Ovary (tissue), 9 donors: ENCODE measurements around the gene KMT5C. TPM values are rescaled to one million over a fixed set of nuclear protein-coding genes. Genes with fewer than 3 reads are reported as not detected.

Source experiments
- DNase-seq, 5 donors: peaks; one replicate each; pipeline ENCODE4 v3.0.0-alpha.2; 2019 to 2020
- H3K27ac ChIP-seq, 2 donors: fragments of 200-600 bp; one replicate each; pipeline versions ENCODE4 v1.5.1 to v1.8.0; 2019 to 2022
- H3K27me3 ChIP-seq: fragments of 200-600 bp; one replicate; pipeline ENCODE4 v1.8.0; 2022
- H3K36me3 ChIP-seq: fragments of 200-600 bp; sonication (generic); one replicate; pipeline ENCODE4 v1.5.1; 2019
- H3K4me1 ChIP-seq: one replicate; pipeline ENCODE4 v1.8.1; 2013; ENCODE audit warnings: mild to moderate bottlenecking, moderate library complexity; ENCODE audit not compliant: insufficient read depth
- H3K4me3 ChIP-seq: fragments of 200-600 bp; sonication (generic); one replicate; pipeline ENCODE4 v1.5.1; 2017
- H3K9me3 ChIP-seq, 2 donors: fragments of 200-600 bp in 1 of 2; sonication (generic) in 1 of 2; one replicate each; pipeline versions ENCODE4 v1.5.1 to v1.8.1; 2013 to 2019; ENCODE audit warnings: mild to moderate bottlenecking in 1 of 2, moderate library complexity in 1 of 2
- CTCF ChIP-seq, 3 donors: fragments of 450-650 bp in 2 of 3; fragments of 200-600 bp in 1 of 3; IDR thresholded peaks; one replicate each; pipeline versions ENCODE4 v1.5.1 to v1.8.0; 2016 to 2022; ENCODE audit warnings: antibody characterized with exemption in 3 of 3, mild to moderate bottlenecking in 1 of 3
- EP300 ChIP-seq: sonication (generic); formaldehyde crosslinking; IDR thresholded peaks from one replicate; pipeline ENCODE4 v1.6.1; 2017; ENCODE audit warnings: antibody characterized with exemption
- POLR2A ChIP-seq: fragments of 450-650 bp; IDR thresholded peaks from one replicate; pipeline ENCODE4 v1.6.1; 2017; ENCODE audit warnings: antibody characterized with exemption, mild to moderate bottlenecking, moderate library complexity
- WGBS, 3 donors: extraction: QIAGEN DNeasy Blood & Tissue Kit in 1 of 3; methylation state at CpG; one replicate each; pipeline versions ENCODE4 v1.1.5 to v1.1.7; 2013 to 2017; 5-methylcytosine and 5-hydroxymethylcytosine counted together
- intact Hi-C, 4 donors: fragments of 100-400 bp; cut with DNase I; formaldehyde crosslinking; loops; one replicate each; pipeline versions ENCODE4 v1.11.0 to v1.15.1; 2022 to 2023
- polyA plus RNA-seq, 2 donors: library from polyadenylated mRNA; stranded (reverse); fragments of 200-250 nt in 1 of 2; fragments of 350-450 nt in 1 of 2; fragmentation: Illumina TruSeq in 1 of 2; extraction: RNeasy Lipid Tissue Mini Kit (QIAGEN cat#74804) in 1 of 2; gene quantifications; one replicate each; pipeline ENCODE4 v1.2.3, GENCODE V29; 2013 to 2014
- total RNA-seq, 7 donors: library from RNA; depleted of rRNA in 2 of 7; stranded (reverse); fragments of >200 nt in 2 of 7; fragmentation: NEBNext Ultra II Directional in 3 of 7; extraction: Animal tissue kit (Norgen Biotek cat#: 25700) in 3 of 7; gene quantifications; one replicate each; pipeline versions ENCODE4 v1.1.0 to v1.2.4, GENCODE V29; 2016 to 2023
- donor health status: DM: no; HTN: no; CAD: no; lungs with moderate emphysema.
- donor health status: DM: no; HTN: no; CAD: no.
- donor health status: Bipolar disorder and iron deficiency.
- donor health status: DM: yes; HTN: yes; CAD: no.
- donor health status: DM: no; HTN: no; CAD: no.
- donor health status: DM: yes; HTN: yes; CAD: no.

The KMT5C gene
- total and polyA plus RNA-seq, 9 donors: 0.37 to 26.2 (median 11.9) TPM

DNA sequence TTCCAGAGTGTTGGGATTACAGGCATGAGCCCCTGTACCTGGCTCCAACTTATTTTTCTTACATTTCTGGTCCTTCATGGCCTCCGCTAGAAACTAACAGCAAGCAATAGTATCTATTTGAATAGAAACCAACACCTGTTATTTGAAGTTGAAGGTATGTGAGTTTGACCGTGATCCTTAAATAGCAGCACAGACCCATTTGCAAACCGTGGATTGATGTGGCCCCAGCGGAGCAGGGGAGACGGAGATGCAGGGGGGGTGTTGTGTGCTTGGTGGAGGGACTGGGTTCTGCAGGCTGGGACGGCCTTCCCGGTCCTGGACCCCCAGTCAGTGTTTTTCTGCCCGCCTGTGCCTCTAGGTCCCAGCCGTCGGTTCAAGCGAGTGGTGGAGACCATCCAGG lies 31.4 kb upstream of the KMT5C start:
- H3K27ac ChIP-seq: no peak overlapping the region
- intact Hi-C loops: loop anchor here in 2 of 4 donors (10.0 kb wide), 2 partner anchors 77 to 197 kb away; partner anchors contain the start of genes RPL28 (in 1 of the 2) and TMEM238 (in 1 of the 2)
- H3K27me3 ChIP-seq: no peaks in the 10 kb centered on the region
- no peak for TF ChIP-seq CTCF (IDR thresholded peaks at IDR 0.05)
- no peak for TF ChIP-seq EP300
- TF ChIP-seq POLR2A: no peak
- DNase-seq: no peak
- no peaks in the 10 kb centered on the region for H3K9me3 ChIP-seq
- no peak overlapping the region for H3K4me3 ChIP-seq
- H3K36me3 ChIP-seq: no peaks in the 10 kb centered on the region
- whole genome bisulfite sequencing, 3 donors: 90 to 93% (median 92%) methylated on average over 10 to 11 of the region's 11 CpGs
- H3K4me1 ChIP-seq: peaks cover 4% of the 10 kb centered on the region

- Histone ChIP-seq H3K36me3 (no peaks in the 10 kb centered on the region), H3K9me3 (no peaks in the 10 kb centered on the region), H3K27ac (no peak overlapping the region), H3K4me3 (no peak overlapping the region), H3K4me1 (peaks cover 4% of the 10 kb centered on the region), H3K27me3 (no peaks in the 10 kb centered on the region)
- DNase-seq: no peak
- TF ChIP-seq EP300: no peak
- intact Hi-C loops: loop anchor here in 2 of 4 donors (10.0 kb wide), 2 partner anchors 75 to 195 kb away; partner anchors contain the start of genes RPL28 (in 1 of the 2) and TMEM238 (in 1 of the 2)
- WGBS, 3 donors: 90 to 93% (median 90%) methylated on average over 5 of the region's 5 CpGs
These were observed 30.2 kb upstream of the KMT5C start for GRCh38 chr19:55309448-55309847.

- DNase-seq: no peak
- no peaks in the 10 kb centered on the region for H3K9me3 ChIP-seq
- no peak for TF ChIP-seq POLR2A
- H3K27ac ChIP-seq: no peak overlapping the region
- intact Hi-C loops: no loop called here
- 76 to 90% (median 79%) methylated on average over 7 of the region's 7 CpGs for WGBS, 3 donors
- H3K4me1 ChIP-seq: peaks cover 4% of the 10 kb centered on the region
- H3K4me3 ChIP-seq: no peak overlapping the region
- no peaks in the 10 kb centered on the region for H3K36me3 ChIP-seq
- H3K27me3 ChIP-seq: no peaks in the 10 kb centered on the region
These were observed 29.2 kb upstream of the KMT5C start for GRCh38 chr19:55310498-55310897.

DNA sequence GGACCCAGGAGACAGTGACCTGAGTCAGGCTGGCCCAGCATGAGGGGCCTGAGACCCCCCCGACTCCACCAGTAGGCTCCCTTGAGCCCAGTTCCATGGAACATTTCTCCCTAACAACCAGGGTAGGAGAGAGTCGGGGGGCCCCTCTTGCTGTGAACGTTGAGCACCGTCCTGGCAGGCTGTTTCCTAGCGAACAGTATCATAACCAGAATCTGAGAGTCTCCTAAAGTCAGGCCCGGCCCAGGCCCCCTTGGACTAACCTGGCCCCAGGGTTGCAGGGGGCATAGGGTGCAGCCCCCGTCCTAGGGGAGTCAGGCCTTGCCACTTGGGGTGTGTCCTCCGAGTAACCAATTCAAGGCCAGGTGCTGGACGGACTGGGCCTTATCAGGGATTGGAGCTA lies 28.3 kb upstream of the KMT5C start:
- intact Hi-C loops: no loop called here
- Histone ChIP-seq H3K36me3 (no peaks in the 10 kb centered on the region), H3K4me3 (no peak overlapping the region), H3K27ac (no peak overlapping the region), H3K27me3 (no peaks in the 10 kb centered on the region), H3K4me1 (peaks cover 4% of the 10 kb centered on the region), H3K9me3 (no peaks in the 10 kb centered on the region)
- TF ChIP-seq EP300 (no peak), POLR2A (no peak), CTCF (IDR thresholded peaks at IDR 0.05) (no peak)
- DNase-seq: no peak
- WGBS, 3 donors: 68 to 78% (median 72%) methylated on average over 9 of the region's 9 CpGs

- no peaks in the 10 kb centered on the region for H3K36me3 ChIP-seq
- peaks cover 4% of the 10 kb centered on the region for H3K4me1 ChIP-seq
- no peak for DNase-seq
- H3K4me3 ChIP-seq: no peak overlapping the region
- WGBS, 3 donors: 38 to 63% (median 49%) methylated on average over 8 to 18 of the region's 18 CpGs
- intact Hi-C loops: no loop called here
- TF ChIP-seq POLR2A (no peak), EP300 (no peak), CTCF (IDR thresholded peaks at IDR 0.05) (no peak)
- no peaks in the 10 kb centered on the region for H3K9me3 ChIP-seq
- H3K27me3 ChIP-seq: no peaks in the 10 kb centered on the region
- H3K27ac ChIP-seq: no peak overlapping the region
These were observed 27.9 kb upstream of the KMT5C start for GRCh38 chr19:55311797-55312196.
